Thyroid gland (tissue), 4 donors: ENCODE data around the gene ERICH6B. TPM values are rescaled to one million over a fixed set of nuclear protein-coding genes. Genes with fewer than 3 reads are reported as not detected.
"Not testable (repeated sequence)": the region's sequence is repeated elsewhere in the genome, so short reads cannot be mapped to it uniquely, and the experiment has no call there.

Experiments used
- DNase-seq, 2 donors: peaks; one replicate each; pipeline ENCODE4 v3.0.0-alpha.2; 2019
- H3K27ac ChIP-seq, 3 donors: fragments of 200-600 bp; sonication (generic); 1 replicate in 2 of 3; 2 replicates in 1 of 3; pipeline ENCODE4 v1.5.1; 2016 to 2019; ENCODE audit warnings: mild to moderate bottlenecking in 1 of 3, moderate library complexity in 1 of 3
- H3K27me3 ChIP-seq: fragments of 200-600 bp; sonication (generic); one replicate; pipeline ENCODE4 v1.5.1; 2019
- H3K36me3 ChIP-seq, 2 donors: fragments of 200-600 bp; sonication (generic); one replicate each; pipeline ENCODE4 v1.5.1; 2016 to 2019
- H3K4me1 ChIP-seq, 2 donors: fragments of 200-600 bp; sonication (generic); one replicate each; pipeline ENCODE4 v1.5.1; 2017 to 2019
- H3K4me3 ChIP-seq, 3 donors: fragments of 200-600 bp; sonication (generic); replicated peaks in 1 of 3; 1 replicate in 2 of 3; 2 replicates in 1 of 3; pipeline ENCODE4 v1.5.1; 2016; ENCODE audit warnings: mild to moderate bottlenecking in 1 of 3
- H3K9me3 ChIP-seq: fragments of 200-600 bp; sonication (generic); one replicate; pipeline ENCODE4 v1.5.1; 2017
- POLR2A ChIP-seq, 2 donors: fragments of 450-650 bp; IDR thresholded peaks; one replicate each; pipeline ENCODE4 v1.6.1; 2017; ENCODE audit warnings: antibody characterized with exemption in 2 of 2, mild to moderate bottlenecking in 2 of 2, moderate library complexity in 1 of 2
- WGBS, 2 donors: methylation state at CpG; one replicate each; pipeline ENCODE4 v1.1.5; 2017; 5-methylcytosine and 5-hydroxymethylcytosine counted together
- intact Hi-C: fragments of 100-400 bp; cut with DNase I; formaldehyde crosslinking; loops from one replicate; pipeline ENCODE4 v1.15.1; 2023
- total RNA-seq, 4 donors: library from RNA; depleted of rRNA; stranded (reverse); fragments of >200 nt; gene quantifications; one replicate each; pipeline ENCODE4 v1.2.3, GENCODE V29; 2016
- TF ChIP-seq, protein P1 (sequence below), 6 experiments: fragments of 200-600 bp in 3 of 6; fragments of 450-650 bp in 3 of 6; sonication (generic) in 3 of 6; IDR thresholded peaks; one replicate each; pipeline ENCODE4 v1.5.1; 2016 to 2019; ENCODE audit warnings: antibody characterized with exemption in 6 of 6, mild to moderate bottlenecking in 2 of 6, inconsistent platforms in 1 of 6, moderate library complexity in 1 of 6

The ERICH6B gene
- total RNA-seq, 4 donors from 2014 or later, result not detected

DNA sequence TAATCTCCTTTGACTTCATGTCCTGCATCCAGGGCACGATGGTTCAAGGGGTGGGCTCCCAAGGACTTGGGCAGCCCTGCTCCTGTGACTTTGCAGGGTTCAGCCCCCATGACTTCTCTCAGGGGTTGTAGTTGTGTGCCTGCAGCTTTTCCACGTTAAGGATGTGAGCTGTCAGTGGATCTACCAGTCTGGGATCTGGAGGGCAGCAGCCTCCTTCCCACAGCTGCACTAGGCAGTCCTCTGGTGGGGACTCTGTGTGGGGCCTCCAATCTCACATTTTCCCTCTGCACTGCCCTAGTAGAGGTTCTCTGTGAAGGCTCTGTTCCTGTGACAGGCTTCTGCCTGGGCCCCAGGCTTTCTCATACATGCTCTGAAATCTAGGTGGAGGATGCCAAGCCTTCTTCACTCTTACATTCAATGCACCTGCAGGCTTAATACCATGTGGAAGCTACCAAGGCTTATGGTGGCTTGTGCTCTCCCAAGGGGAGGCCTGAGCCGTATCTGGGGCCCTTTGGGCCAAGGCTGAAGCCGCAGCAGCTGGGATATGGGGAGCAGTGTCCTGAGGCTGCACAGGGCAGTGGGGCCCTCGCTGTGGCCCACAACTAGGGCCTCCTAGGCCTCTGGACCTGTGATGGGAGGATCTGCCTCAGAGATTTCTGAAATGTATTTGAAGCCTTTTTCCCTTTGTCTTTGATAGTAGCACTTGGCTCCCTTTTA is 39.3 kb upstream of the ERICH6B start:
- intact Hi-C loops, result no loop called here
- no peak for DNase-seq
- 77 to 91% methylated on average over 3 to 4 of the region's 5 CpGs for WGBS, 2 donors

DNA sequence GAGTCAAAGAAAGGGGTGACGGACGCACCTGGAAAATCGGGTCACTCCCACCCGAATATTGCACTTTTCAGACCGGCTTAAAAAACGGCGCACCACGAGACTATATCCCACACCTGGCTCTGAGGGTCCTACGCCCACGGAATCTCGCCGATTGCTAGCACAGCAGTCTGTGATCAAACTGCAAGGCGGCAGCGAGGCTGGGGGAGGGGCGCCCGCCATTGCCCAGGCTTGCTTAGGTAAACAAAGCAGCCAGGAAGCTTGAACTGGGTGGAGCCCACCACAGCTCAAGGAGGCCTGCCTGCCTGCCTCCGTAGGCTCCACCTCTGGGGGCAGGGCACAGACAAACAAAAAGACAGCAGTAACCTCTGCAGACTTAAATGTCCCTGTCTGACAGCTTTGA is 29.7 kb upstream of the ERICH6B start:
- H3K27ac ChIP-seq, intact Hi-C loops, H3K4me3 ChIP-seq, H3K4me1 ChIP-seq, H3K9me3 ChIP-seq, H3K36me3 ChIP-seq, H3K27me3 ChIP-seq, DNase-seq: not testable (repeated sequence)
- 28% methylated on average over 5 of the region's 17 CpGs; no CpG with 5 or more reads in 1 of the 2 donors for WGBS, 2 donors

More for the DNA sequence above, 39.3 kb upstream of the ERICH6B start:
- H3K27me3 ChIP-seq, result no peaks in the 10 kb centered on the region
- TF ChIP-seq, protein P1, sequence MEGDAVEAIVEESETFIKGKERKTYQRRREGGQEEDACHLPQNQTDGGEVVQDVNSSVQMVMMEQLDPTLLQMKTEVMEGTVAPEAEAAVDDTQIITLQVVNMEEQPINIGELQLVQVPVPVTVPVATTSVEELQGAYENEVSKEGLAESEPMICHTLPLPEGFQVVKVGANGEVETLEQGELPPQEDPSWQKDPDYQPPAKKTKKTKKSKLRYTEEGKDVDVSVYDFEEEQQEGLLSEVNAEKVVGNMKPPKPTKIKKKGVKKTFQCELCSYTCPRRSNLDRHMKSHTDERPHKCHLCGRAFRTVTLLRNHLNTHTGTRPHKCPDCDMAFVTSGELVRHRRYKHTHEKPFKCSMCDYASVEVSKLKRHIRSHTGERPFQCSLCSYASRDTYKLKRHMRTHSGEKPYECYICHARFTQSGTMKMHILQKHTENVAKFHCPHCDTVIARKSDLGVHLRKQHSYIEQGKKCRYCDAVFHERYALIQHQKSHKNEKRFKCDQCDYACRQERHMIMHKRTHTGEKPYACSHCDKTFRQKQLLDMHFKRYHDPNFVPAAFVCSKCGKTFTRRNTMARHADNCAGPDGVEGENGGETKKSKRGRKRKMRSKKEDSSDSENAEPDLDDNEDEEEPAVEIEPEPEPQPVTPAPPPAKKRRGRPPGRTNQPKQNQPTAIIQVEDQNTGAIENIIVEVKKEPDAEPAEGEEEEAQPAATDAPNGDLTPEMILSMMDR (IDR thresholded peaks at IDR 0.05), result no peak
- TF ChIP-seq POLR2A (IDR thresholded peaks at IDR 0.05), result no peak
- H3K4me3 ChIP-seq, result no peak overlapping the region
- H3K36me3 ChIP-seq, result no peaks in the 10 kb centered on the region
- no peak overlapping the region for H3K27ac ChIP-seq
- no peaks in the 10 kb centered on the region for H3K9me3 ChIP-seq
- no peaks in the 10 kb centered on the region for H3K4me1 ChIP-seq

DNA sequence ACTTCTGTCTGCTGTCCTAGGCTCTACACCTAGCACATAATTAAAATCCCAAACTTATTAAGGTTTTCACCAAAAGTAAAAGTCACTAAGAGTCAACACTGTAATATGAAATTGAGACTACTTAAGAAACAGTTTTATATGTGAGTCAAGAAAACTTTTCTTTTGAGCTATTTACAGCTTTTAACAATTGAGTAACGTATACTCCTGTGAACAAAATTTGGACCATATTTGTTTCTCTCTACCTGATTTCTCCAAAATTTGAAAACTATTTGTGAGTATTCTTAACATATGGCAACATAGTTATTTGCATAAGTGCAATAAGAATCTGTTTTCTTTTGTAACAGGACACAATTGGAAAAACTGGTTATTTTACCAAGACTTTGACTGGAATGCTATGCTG is 26.6 kb upstream of the ERICH6B start:
- H3K27me3 ChIP-seq, H3K4me1 ChIP-seq, H3K4me3 ChIP-seq, DNase-seq, intact Hi-C loops, H3K36me3 ChIP-seq, H3K9me3 ChIP-seq, H3K27ac ChIP-seq: not testable (repeated sequence)
- 86 to 97% methylated on average over 1 of the region's 1 CpG for WGBS, 2 donors

DNA sequence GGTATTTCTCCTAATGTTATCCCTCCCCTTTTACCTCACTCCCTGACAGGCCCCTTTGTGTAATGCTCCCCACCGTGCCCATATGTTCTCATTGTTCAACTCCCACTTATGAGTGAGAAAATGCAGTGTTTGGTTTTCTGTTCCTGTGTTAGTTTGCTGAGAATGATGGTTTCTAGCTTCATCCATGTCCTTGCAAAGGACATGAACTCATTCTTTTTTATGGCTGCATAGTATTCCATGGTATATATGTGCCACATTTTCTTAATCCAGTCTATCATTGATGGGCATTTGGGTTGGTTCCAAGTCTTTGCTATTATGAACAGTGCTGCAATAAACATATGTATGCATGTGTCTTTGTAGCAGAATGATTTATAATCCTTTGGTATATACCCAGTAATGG is 19.8 kb upstream of the ERICH6B start:
- H3K27ac ChIP-seq, H3K4me1 ChIP-seq, H3K9me3 ChIP-seq, H3K36me3 ChIP-seq, H3K27me3 ChIP-seq, intact Hi-C loops, H3K4me3 ChIP-seq, DNase-seq: not testable (repeated sequence)
- WGBS, 2 donors, result 98 to 100% methylated on average over 1 of the region's 1 CpG

DNA sequence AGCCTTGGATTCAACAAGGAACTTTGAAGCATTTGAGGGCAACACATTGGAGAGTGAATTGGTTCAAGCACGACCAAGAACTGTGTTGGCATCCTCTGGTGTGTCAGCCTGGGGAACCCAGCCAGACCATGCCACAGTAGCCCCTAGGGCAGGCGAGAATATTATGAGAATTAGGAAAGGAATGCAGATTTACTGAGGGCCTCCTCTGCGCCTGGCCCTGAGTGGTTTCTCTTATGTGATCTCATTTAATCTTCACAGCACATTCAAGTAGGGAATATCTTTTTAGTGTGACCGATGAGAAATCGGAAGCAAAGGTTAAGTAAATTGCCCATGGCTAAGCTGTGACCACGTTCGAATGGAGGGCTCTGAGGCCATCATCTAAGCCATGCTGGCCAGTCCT is 15.3 kb upstream of the ERICH6B start:
- Histone ChIP-seq H3K27me3 (no peaks in the 10 kb centered on the region), H3K9me3 (no peaks in the 10 kb centered on the region), H3K36me3 (no peaks in the 10 kb centered on the region), H3K4me3 (no peak overlapping the region), H3K4me1 (no peaks in the 10 kb centered on the region), H3K27ac (no peak overlapping the region)
- TF ChIP-seq, protein P1 (IDR thresholded peaks at IDR 0.05), result no peak
- TF ChIP-seq POLR2A (IDR thresholded peaks at IDR 0.05), result no peak
- no peak for DNase-seq
- WGBS, 2 donors, result 70 to 82% methylated on average over 7 of the region's 7 CpGs
- intact Hi-C loops, result no loop called here

DNA sequence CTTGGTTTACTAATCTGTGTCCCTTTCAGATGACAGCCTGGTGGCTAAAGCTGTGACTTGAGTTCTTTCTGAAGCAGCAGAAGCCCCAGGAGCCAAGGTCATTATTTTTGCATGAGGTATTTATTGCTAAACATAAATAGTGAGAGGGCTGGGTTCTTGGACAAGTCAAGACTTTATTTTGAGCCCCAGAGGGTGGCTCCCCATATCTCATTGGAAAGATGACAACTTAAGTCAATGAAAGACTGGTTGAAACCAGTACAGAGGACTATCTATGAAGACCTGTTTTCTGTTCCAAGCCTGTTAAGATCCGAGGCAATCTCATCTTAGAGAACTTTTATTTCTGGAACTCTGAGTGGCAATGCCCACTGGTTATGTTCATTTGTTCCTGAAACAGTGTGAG is 14.4 kb upstream of the ERICH6B start:
- no peak overlapping the region for H3K4me3 ChIP-seq
- H3K4me1 ChIP-seq, result no peaks in the 10 kb centered on the region
- H3K27me3 ChIP-seq, result no peaks in the 10 kb centered on the region
- TF ChIP-seq, protein P1 (IDR thresholded peaks at IDR 0.05), result no peak
- TF ChIP-seq POLR2A (IDR thresholded peaks at IDR 0.05), result no peak
- no peak overlapping the region for H3K27ac ChIP-seq
- WGBS, 2 donors, result 79 to 85% methylated on average over 1 of the region's 1 CpG
- DNase-seq, result no peak
- intact Hi-C loops, result no loop called here
- H3K36me3 ChIP-seq, result no peaks in the 10 kb centered on the region
- H3K9me3 ChIP-seq, result no peaks in the 10 kb centered on the region
